OCI-LY3 (cell line): Measurements from ENCODE around the gene PER1.

Source experiments
- H2AFZ ChIP-seq: fragments of 200-600, 300-600 bp; shearing (Covaris generic); 2 replicates; pipeline ENCODE4 v1.6.0; 2014; ENCODE audit warnings: antibody characterized with exemption, low read depth, low read length
- H3K27ac ChIP-seq: fragments of 200-600, 300-600 bp; sonication (generic); 2 replicates; pipeline ENCODE4 v1.5.1; 2014; ENCODE audit warnings: mild to moderate bottlenecking, low read length, moderate library complexity, mixed read lengths
- H3K27me3 ChIP-seq: fragments of 200-600, 300-600 bp; sonication (generic); 2 replicates; pipeline ENCODE4 v1.6.1; 2014; ENCODE audit warnings: low read depth, low read length, mixed read lengths
- H3K36me3 ChIP-seq: fragments of 200-600, 300-600 bp; sonication (generic); replicated peaks from 2 replicates; pipeline ENCODE3; 2014; ENCODE audit warnings: low read depth, low read length, mixed read lengths
- H3K4me1 ChIP-seq: fragments of 300-600, 200-600 bp; sonication (generic); 2 replicates; pipeline ENCODE4 v1.6.1; 2014; ENCODE audit warnings: low read length, mixed read lengths
- H3K4me2 ChIP-seq: fragments of 200-600, 300-600 bp; sonication (generic); 2 replicates; pipeline ENCODE4 v1.6.1; 2014; ENCODE audit warnings: low read length, mixed read lengths
- H3K4me3 ChIP-seq: fragments of 300-600, 200-600 bp; sonication (generic); 2 replicates; pipeline ENCODE4 v1.5.1; 2014; ENCODE audit warnings: antibody characterized with exemption, mild to moderate bottlenecking, low read length, moderate library complexity
- H3K79me2 ChIP-seq: fragments of 300-600, 200-600 bp; shearing (Covaris generic); 2 replicates; pipeline ENCODE4 v1.6.1; 2014; ENCODE audit warnings: mild to moderate bottlenecking, low read length, mixed read lengths
- H3K9ac ChIP-seq: fragments of 300-600, 200-600 bp; shearing (Covaris generic); 2 replicates; pipeline ENCODE4 v1.6.0; 2014; ENCODE audit warnings: mild to moderate bottlenecking, low read length, moderate library complexity
- H3K9me3 ChIP-seq: fragments of 200-600, 300-600 bp; shearing (Covaris generic); 2 replicates; pipeline ENCODE4 v1.6.1; 2014; ENCODE audit warnings: low read length, mixed read lengths; ENCODE audit not compliant: insufficient read depth
- H4K20me1 ChIP-seq: fragments of 200-600, 300-600 bp; sonication (generic); 2 replicates; pipeline ENCODE4 v1.6.1; 2016; ENCODE audit warnings: low read length, mixed read lengths; ENCODE audit not compliant: insufficient read depth
- EZH2phosphoT487 ChIP-seq: fragments of 200-600 bp; shearing (Covaris generic); IDR thresholded peaks from 2 replicates; pipeline ENCODE4 v1.6.1; 2018; ENCODE audit warnings: antibody characterized with exemption, mixed run types, low read depth
- TF ChIP-seq, protein P1 (sequence below): fragments of 200-600, 300-600 bp; sonication (generic); IDR thresholded peaks from 2 replicates; pipeline ENCODE4 v1.5.1; 2014; ENCODE audit warnings: antibody characterized with exemption, low read length, low read depth

PER1 gene

DNA sequence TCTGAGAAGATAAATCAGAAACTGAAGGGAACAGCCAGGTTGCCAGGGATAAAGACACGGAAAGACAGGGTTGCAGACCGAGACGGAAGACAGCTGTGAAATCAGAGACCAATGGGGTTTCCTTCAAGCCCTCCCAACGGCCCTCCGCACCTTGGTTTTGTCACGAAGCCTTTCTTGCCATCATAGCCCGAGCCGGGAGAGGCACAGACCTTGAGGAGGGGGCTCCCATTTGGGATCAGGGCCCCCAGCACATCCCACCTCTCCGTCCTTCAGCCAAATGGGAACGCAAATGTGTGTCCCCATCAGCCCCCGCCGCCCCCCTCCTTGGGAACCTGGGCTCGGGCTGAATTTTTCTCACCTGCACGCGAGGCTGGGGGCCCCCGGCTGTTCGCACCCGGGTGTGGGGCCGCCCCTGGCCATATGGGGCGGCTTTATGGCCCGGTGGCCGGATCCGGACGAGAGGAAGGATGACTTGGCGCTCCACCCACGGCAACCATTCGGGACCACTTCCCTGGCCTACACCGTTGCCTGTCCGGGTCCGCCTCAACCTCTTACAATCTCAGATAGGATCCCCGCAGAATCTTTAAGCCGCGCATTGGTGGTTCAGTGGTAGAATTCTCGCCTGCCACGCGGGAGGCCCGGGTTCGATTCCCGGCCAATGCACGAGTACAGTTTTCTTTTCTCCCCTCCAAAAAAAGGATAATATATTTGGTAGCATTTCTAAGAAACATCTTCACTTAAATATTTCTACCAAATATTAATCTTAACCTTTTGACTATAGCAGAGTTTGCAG lies 26.9 kb downstream of the PER1 start:
- no peaks in the 10 kb centered on the region for H3K27me3 ChIP-seq
- H3K27ac ChIP-seq = peak overlapping the region; percentile 47; the same call in 1 of the 2 replicates
- peaks cover 12% of the 10 kb centered on the region; the same call in 1 of the 2 replicates for H3K4me1 ChIP-seq
- no peaks in the 10 kb centered on the region for H3K36me3 ChIP-seq
- H3K4me2 ChIP-seq = peak overlapping the region; percentile 99
- peak overlapping the region; percentile 100 for H3K4me3 ChIP-seq
- no peaks in the 10 kb centered on the region for H3K79me2 ChIP-seq
- H2AFZ ChIP-seq = peak overlapping the region; percentile 94; the same call in 1 of the 2 replicates
- no peaks in the 10 kb centered on the region for H3K9me3 ChIP-seq
- H4K20me1 ChIP-seq = no peaks in the 10 kb centered on the region
- TF ChIP-seq, protein P1, sequence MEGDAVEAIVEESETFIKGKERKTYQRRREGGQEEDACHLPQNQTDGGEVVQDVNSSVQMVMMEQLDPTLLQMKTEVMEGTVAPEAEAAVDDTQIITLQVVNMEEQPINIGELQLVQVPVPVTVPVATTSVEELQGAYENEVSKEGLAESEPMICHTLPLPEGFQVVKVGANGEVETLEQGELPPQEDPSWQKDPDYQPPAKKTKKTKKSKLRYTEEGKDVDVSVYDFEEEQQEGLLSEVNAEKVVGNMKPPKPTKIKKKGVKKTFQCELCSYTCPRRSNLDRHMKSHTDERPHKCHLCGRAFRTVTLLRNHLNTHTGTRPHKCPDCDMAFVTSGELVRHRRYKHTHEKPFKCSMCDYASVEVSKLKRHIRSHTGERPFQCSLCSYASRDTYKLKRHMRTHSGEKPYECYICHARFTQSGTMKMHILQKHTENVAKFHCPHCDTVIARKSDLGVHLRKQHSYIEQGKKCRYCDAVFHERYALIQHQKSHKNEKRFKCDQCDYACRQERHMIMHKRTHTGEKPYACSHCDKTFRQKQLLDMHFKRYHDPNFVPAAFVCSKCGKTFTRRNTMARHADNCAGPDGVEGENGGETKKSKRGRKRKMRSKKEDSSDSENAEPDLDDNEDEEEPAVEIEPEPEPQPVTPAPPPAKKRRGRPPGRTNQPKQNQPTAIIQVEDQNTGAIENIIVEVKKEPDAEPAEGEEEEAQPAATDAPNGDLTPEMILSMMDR = no peak
- no peak for TF ChIP-seq EZH2phosphoT487
- H3K9ac ChIP-seq = peak overlapping the region; percentile 80

DNA sequence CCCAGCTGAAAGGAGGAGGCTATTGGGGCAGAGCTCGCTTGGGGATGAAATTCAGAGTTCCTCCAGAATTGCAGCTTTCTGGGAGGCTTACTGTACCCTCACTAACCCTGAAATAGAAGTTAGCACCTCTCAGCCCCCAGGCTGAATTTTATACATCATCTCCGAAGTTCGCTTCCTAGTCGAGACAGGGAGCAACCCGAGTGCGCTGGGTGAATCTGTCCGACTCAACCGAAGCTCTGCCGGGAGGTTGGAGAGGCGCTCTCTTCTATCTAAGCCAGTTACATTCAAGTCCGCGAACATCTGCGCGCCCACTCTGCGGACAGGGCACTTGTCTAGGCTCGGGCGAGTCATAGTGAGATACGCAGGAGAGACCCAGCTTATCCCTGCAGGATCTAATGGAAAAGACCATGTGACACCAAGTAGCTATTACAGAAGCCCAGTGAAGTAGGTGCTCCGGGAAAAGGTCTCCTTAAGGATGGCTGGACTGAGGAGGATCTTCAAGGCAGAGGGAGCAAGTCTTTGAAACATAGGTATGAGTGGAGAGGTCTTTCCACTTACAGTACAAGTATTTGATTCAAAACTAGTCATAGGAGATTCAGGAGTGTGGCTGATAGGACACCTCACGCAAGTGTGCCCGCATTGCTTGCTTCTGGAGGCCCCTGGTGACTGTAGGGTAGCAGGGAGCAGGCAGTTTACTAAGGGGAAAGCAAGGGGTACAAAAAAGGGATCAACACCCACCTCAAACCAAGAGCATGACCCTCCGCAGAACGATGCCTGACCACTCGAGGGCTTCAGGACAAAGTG lies 27.7 kb downstream of the PER1 start:
- no peak for TF ChIP-seq EZH2phosphoT487
- TF ChIP-seq, protein P1 = no peak
- Histone ChIP-seq H3K4me1 (peaks cover 12% of the 10 kb centered on the region; the same call in 1 of the 2 replicates), H3K27me3 (no peaks in the 10 kb centered on the region), H3K79me2 (no peaks in the 10 kb centered on the region), H3K27ac (no peak overlapping the region), H3K4me2 (peak overlapping the region; percentile 99), H3K4me3 (peak overlapping the region; percentile 100), H2AFZ (peak overlapping the region; percentile 33; the same call in 1 of the 2 replicates), H3K36me3 (no peaks in the 10 kb centered on the region), H4K20me1 (no peaks in the 10 kb centered on the region), H3K9ac (peak overlapping the region; percentile 80), H3K9me3 (no peaks in the 10 kb centered on the region)

DNA sequence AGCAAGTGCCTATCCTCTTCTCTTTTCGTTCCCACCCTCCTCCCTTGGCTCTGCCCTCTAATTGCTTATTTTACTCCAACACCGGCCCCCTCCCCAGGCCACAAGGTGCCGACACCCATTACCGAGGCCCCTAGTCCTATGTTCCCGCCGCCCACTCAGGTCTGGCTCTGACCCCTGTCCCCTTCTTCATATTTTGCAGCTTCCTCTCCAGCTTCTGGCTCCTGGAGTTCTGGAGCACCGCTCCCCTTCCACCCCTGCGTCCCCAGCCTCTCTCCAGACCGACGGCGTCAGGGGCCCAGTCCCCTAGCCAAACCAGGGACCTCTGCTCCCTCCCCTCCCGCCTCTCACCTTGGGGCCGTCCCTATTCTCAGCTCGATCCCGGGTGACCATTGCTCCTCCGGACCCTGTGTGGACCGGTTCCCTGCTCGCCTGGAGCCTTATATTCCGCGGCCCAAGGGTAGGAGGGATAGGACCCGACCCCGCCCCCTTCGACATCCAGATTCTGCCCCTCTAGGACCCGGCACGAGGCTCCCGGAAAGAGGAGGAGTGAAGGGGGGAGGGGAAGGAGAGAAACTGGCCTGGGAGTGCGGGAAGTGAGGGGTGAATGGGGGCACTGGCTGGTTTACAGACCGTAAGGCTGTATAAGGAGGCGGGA lies 28.4 kb downstream of the PER1 start, which contains the start of gene HES7:
Gene HES7, minus strand, starts transcription at position 412 of the 655 bp plus-strand sequence. Its CDS starts 22 bp downstream, at position 390.
- no peaks in the 10 kb centered on the region for H3K79me2 ChIP-seq
- no peaks in the 10 kb centered on the region for H4K20me1 ChIP-seq
- H3K4me2 ChIP-seq = peak within 1 kb of the TSS; percentile 99
- H3K27me3 ChIP-seq = no peaks in the 10 kb centered on the region
- peak within 1 kb of the TSS; percentile 80; the same call in 1 of the 2 replicates for H2AFZ ChIP-seq
- TF ChIP-seq, protein P1 = no peak
- TF ChIP-seq EZH2phosphoT487 = no peak
- H3K9me3 ChIP-seq = no peaks in the 10 kb centered on the region
- peaks cover 12% of the 10 kb centered on the region; the same call in 1 of the 2 replicates for H3K4me1 ChIP-seq
- no peaks in the 10 kb centered on the region for H3K36me3 ChIP-seq
- H3K4me3 ChIP-seq = peak within 1 kb of the TSS; percentile 100
- no peak within 1 kb of the TSS for H3K27ac ChIP-seq
- H3K9ac ChIP-seq = peak within 1 kb of the TSS; percentile 80
